ENCODE data around the gene LAMA5. TPM values are rescaled to one million over a fixed set of nuclear protein-coding genes. Genes with fewer than 3 reads are reported as not detected.

LAMA5 gene
- total RNA-seq, 1 experiment from 2014 or later, result 266 TPM

DNA sequence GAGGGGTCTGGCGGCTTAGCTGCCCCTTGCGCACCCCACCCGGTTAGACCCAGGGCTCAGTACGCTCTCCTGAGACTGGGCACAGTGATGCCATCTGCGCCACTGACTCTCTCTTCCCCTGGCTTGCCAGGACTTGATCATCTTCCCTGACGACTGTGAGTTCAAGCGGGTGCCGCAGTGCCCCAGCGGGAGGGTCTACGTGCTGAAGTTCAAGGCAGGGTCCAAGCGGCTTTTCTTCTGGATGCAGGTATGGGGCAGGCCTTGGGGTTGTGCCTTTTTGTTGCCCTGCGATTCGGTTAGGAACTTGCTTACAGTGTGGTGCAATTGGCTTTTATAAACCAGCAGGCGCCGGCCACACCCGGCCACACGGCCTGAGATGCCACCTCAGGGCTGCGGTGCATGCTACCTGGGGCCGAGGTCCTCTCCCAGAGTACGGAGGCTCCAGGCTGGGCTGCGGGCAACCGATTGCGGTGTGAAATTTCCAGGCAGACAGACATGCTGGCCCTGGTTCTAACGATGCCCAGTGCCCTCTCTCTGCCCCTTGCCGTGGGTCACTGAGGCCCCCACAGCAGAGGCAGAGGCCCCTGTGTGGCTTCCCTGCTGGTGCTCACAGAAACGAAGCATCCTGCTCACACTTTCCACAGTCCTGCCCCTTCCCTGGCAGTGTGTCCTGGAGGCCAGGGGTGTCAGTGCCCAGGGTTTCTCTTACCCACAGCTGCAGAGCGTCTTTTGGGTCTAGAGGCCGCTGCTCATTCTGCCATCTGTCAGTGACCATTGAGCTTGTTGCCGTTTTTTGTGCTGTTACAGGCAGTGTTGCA lies 62.6 kb downstream of the LAMA5 start:
- H3K36me3 Mint-ChIP-seq (ENCODE audit: insufficient read depth, unreplicated experiment), result peaks cover 78% of the 10 kb centered on the region
- no TSS peak for BruUV-seq (replicated peaks)
- DNase-seq (ENCODE audit: unreplicated experiment), result peak; percentile 40

DNA sequence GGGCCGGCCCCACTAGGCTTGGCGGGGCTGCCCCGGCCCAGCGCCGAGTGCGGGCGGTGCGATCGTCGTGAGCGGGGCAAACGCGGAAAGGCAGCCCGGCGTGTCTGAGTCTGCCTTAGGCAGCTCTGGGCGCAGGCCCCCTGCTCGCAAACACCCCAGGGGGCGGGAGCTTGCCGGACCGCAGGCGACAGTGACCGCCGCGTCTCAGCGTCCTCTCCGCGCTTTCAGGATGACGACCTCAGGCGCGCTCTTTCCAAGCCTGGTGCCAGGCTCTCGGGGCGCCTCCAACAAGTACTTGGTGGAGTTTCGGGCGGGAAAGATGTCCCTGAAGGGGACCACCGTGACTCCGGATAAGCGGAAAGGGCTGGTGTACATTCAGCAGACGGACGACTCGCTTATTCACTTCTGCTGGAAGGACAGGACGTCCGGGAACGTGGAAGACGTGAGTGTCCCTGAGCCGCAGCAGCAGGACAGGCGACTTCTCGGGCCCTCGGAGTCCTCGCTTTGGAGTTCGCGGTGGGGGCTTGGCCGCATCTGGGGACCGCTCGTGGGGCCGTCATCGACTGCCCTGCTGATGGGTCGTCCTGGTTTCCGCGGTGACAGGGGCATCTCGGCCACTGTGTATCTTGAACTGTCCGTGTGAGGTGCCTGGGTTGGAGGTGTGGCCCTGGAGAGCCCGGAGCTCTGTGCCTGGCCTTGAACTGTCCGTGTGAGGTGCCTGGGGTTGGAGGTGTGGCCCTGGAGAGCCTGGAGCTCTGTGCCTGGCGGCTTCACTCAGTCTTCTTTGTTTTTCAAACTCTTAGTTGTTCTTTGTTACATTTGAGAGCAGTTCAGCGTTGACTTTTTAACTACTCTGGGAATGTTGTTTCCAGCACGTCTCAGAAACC lies 63.5 kb downstream of the LAMA5 start:
- DNase-seq (ENCODE audit: unreplicated experiment), result peak; percentile 48
- Mint-ChIP-seq H3K9me3 (ENCODE audit: unreplicated experiment) (no peaks in the 10 kb centered on the region), H3K4me3 (ENCODE audit: unreplicated experiment) (peak overlapping the region; percentile 90), H3K27ac (ENCODE audit: low read depth, unreplicated experiment) (peak overlapping the region; percentile 93), H3K4me1 (ENCODE audit: insufficient read depth, unreplicated experiment) (peaks cover 18% of the 10 kb centered on the region), H3K27me3 (ENCODE audit: insufficient read depth, unreplicated experiment) (no peaks in the 10 kb centered on the region), H3K36me3 (ENCODE audit: insufficient read depth, unreplicated experiment) (peaks cover 69% of the 10 kb centered on the region)
- intact Hi-C loops (cut with micrococcal nuclease), result loop anchor here (2.0 to 5.0 kb wide), 3 partner anchors 64 to 491 kb away; partner anchors contain the start of gene LAMA5
- CTCF ChIA-PET, result interaction anchor here (0.8 to 1.6 kb wide), 9 partner anchors 17 to 196 kb away, joined by 3 to 7 read pairs (median 4); no protein-coding TSS in a partner anchor
- TF ChIP-seq, protein P1, sequence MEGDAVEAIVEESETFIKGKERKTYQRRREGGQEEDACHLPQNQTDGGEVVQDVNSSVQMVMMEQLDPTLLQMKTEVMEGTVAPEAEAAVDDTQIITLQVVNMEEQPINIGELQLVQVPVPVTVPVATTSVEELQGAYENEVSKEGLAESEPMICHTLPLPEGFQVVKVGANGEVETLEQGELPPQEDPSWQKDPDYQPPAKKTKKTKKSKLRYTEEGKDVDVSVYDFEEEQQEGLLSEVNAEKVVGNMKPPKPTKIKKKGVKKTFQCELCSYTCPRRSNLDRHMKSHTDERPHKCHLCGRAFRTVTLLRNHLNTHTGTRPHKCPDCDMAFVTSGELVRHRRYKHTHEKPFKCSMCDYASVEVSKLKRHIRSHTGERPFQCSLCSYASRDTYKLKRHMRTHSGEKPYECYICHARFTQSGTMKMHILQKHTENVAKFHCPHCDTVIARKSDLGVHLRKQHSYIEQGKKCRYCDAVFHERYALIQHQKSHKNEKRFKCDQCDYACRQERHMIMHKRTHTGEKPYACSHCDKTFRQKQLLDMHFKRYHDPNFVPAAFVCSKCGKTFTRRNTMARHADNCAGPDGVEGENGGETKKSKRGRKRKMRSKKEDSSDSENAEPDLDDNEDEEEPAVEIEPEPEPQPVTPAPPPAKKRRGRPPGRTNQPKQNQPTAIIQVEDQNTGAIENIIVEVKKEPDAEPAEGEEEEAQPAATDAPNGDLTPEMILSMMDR (IDR thresholded peaks at IDR 0.05; ENCODE audit: unreplicated experiment), result no peak
- POLR2A ChIA-PET, result interaction anchor here (0.7 to 6.4 kb wide), 12 partner anchors 15 to 490 kb away, joined by 3 to 128 read pairs (median 5); partner anchors contain the start of genes LAMA5 and RPS21
- no TSS peak for BruUV-seq (replicated peaks)

More for the DNA sequence above, 62.6 kb downstream of the LAMA5 start:
- H3K4me1 Mint-ChIP-seq (ENCODE audit: insufficient read depth, unreplicated experiment), result peaks cover 18% of the 10 kb centered on the region
- peak overlapping the region; percentile 93 for H3K27ac Mint-ChIP-seq (ENCODE audit: low read depth, unreplicated experiment)
- ChIA-PET CTCF (interaction anchor here (0.7 to 3.7 kb wide), 10 partner anchors 10 to 195 kb away, joined by 3 to 33 read pairs (median 4); no protein-coding TSS in a partner anchor), POLR2A (interaction anchor here (0.6 to 6.4 kb wide), 21 partner anchors 11 to 489 kb away, joined by 3 to 128 read pairs (median 5); partner anchors contain the start of genes LAMA5 and RPS21)
- H3K27me3 Mint-ChIP-seq (ENCODE audit: insufficient read depth, unreplicated experiment), result no peaks in the 10 kb centered on the region
- TF ChIP-seq, protein P1 (IDR thresholded peaks at IDR 0.05; ENCODE audit: unreplicated experiment), result no peak
- intact Hi-C loops (cut with micrococcal nuclease), result loop anchor here (5.0 kb wide), 2 partner anchors 63 to 318 kb away; partner anchors contain the start of gene LAMA5
- H3K9me3 Mint-ChIP-seq (ENCODE audit: unreplicated experiment), result no peaks in the 10 kb centered on the region
- peak overlapping the region; percentile 90 for H3K4me3 Mint-ChIP-seq (ENCODE audit: unreplicated experiment)

DNA sequence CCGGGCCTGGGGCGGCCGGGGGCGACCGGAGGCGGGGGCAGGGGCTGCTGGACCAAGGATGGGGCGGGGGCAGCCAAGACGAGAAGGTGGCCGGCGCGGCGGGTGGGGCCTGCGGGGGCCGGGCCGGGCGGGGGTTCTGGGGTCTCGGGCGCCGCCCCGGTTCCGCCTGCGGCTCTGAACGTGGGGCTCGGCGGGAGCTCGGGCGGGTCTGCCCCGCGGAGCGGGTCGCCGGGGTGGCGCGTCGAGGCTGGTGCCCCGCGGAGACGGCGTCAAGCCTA lies 64.1 kb downstream of the LAMA5 start:
- Mint-ChIP-seq H3K36me3 (ENCODE audit: insufficient read depth, unreplicated experiment) (peaks cover 63% of the 10 kb centered on the region), H3K27me3 (ENCODE audit: insufficient read depth, unreplicated experiment) (no peaks in the 10 kb centered on the region), H3K27ac (ENCODE audit: low read depth, unreplicated experiment) (peak overlapping the region; percentile 95), H3K4me3 (ENCODE audit: unreplicated experiment) (peak overlapping the region; percentile 90), H3K4me1 (ENCODE audit: insufficient read depth, unreplicated experiment) (peaks cover 18% of the 10 kb centered on the region), H3K9me3 (ENCODE audit: unreplicated experiment) (no peaks in the 10 kb centered on the region)
- ChIA-PET POLR2A (interaction anchor here (0.6 to 6.4 kb wide), 9 partner anchors 15 to 491 kb away, joined by 4 to 128 read pairs (median 7); partner anchors contain the start of genes LAMA5 and RPS21), CTCF (interaction anchor here (0.8 to 1.6 kb wide), 8 partner anchors 9 to 80 kb away, joined by 3 to 15 read pairs (median 4); no protein-coding TSS in a partner anchor)
- intact Hi-C loops (cut with micrococcal nuclease), result loop anchor here (2.0 to 5.0 kb wide), 3 partner anchors 64 to 492 kb away; partner anchors contain the start of gene LAMA5
- no TSS peak for BruUV-seq (replicated peaks)
- DNase-seq (ENCODE audit: unreplicated experiment), result no peak
- TF ChIP-seq, protein P1 (IDR thresholded peaks at IDR 0.05; ENCODE audit: unreplicated experiment), result no peak
